ENCODE data around the gene DICER1.

The DICER1 gene

DNA sequence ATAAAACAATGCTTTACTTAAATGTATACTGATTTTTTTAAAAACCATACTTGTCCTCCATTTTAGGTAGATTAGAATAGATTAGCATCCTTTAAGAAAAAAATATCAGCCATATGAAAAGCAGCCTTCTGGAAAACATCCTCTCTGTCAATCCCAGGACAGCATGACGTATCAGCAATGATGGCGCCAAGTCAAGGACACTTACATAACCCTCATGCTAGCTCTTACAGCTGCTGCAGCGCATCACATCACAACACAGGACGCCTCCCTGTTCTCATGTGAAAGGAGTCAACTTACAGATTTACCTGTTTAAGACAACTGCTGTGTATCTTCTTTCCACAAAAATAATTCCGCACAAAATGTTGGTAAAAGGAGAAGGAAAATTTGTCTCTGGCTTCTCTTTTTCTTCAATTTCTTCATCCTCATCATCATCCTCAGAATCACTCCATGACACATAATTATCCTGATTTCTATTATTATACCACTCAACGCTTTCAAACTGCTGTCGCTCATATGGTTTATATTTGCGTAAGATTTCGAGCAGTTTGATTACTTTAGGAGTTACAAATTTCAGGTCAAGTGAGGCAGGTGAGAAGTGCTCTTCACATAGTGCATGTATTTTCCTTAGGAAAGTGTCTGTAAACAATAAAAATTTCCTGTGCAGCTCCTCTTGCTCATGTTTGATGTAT, 33.3 kb downstream of the DICER1 start:
- in situ Hi-C loops (cut with MboI; ENCODE audit: low pct_unique_long_range_greater_than_20kb, low sequenced_read_pairs, unreplicated experiment), result no loop called here
- TF ChIP-seq, protein P1, sequence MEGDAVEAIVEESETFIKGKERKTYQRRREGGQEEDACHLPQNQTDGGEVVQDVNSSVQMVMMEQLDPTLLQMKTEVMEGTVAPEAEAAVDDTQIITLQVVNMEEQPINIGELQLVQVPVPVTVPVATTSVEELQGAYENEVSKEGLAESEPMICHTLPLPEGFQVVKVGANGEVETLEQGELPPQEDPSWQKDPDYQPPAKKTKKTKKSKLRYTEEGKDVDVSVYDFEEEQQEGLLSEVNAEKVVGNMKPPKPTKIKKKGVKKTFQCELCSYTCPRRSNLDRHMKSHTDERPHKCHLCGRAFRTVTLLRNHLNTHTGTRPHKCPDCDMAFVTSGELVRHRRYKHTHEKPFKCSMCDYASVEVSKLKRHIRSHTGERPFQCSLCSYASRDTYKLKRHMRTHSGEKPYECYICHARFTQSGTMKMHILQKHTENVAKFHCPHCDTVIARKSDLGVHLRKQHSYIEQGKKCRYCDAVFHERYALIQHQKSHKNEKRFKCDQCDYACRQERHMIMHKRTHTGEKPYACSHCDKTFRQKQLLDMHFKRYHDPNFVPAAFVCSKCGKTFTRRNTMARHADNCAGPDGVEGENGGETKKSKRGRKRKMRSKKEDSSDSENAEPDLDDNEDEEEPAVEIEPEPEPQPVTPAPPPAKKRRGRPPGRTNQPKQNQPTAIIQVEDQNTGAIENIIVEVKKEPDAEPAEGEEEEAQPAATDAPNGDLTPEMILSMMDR (IDR thresholded peaks at IDR 0.05; ENCODE audit: extremely low read depth, insufficient read depth, missing control alignments), result no peak
- no peak for DNase-seq (ENCODE audit: low spot score)

DNA sequence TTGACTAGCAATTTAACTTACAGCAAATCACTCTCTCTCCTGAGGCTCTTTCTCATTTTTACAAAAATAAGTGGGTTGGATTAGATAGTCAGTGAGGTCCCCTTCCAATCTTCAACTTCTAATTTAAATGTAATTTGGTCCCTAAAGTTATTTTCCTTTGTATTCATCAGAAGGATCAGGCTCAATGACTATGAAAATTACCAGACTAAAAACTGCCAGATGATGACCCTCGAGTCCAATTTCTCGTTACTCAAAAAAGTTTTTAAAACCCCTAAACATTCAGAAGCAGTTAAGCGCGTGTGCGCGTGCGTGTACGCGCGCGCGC, 34.7 kb downstream of the DICER1 start:
- TF ChIP-seq, protein P1 (IDR thresholded peaks at IDR 0.05; ENCODE audit: extremely low read depth, insufficient read depth, missing control alignments), result no peak
- no peak for DNase-seq (ENCODE audit: low spot score)
- in situ Hi-C loops (cut with MboI; ENCODE audit: low pct_unique_long_range_greater_than_20kb, low sequenced_read_pairs, unreplicated experiment), result no loop called here

DNA sequence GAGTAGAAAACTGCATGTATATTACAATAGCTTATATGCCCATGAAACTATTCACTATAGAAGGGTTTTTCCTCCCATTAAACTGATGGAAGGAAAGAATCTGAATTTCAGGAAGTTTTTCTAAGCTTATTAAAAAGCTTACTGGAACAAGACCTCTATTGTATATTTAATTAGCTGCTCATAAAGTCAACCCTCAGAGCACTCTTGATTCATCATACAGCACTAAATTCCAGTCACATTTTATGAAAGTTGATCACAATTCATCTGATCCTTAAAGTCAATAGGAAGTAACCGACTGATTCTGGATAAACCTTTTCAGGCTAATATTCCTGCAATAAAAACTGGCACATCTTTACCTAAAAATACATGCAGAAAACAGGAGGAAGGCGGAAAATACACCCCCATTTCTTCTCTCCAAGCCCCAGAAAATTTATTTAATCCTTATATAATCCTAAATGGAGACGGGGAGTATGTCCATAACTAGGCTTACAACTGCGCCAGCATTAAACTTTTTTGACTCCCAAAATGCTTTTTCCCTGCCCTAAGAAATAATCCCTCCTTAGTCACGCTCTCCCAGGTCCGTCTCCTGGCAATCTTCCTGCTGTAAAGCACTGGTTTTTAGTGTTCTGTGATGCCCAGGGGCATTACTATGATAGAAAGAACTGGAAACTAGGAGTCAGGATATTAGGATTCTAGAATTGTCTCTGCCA, 35.3 kb downstream of the DICER1 start:
- TF ChIP-seq, protein P1 (IDR thresholded peaks at IDR 0.05; ENCODE audit: extremely low read depth, insufficient read depth, missing control alignments), result no peak
- DNase-seq (ENCODE audit: low spot score), result no peak
- in situ Hi-C loops (cut with MboI; ENCODE audit: low pct_unique_long_range_greater_than_20kb, low sequenced_read_pairs, unreplicated experiment), result no loop called here

DNA sequence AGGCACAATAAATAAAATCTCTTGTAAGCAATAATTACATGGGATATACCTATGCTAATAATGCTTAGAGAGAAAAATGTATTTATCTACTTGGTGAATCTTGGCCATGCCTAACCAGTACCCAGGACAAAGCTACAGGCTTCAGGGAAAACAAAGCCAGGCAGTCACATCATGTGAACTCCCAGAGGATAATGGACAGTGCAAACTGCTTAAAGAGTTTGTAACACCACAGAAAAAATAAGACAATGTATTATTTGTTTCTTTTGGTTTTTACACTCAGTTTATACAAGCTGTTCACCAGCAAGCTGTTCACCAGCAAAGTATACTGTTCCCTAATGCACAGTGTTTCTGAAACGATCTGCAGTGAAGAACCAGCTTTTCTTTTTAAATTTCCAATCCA, 38.0 kb downstream of the DICER1 start:
- TF ChIP-seq, protein P1 (IDR thresholded peaks at IDR 0.05; ENCODE audit: extremely low read depth, insufficient read depth, missing control alignments), result no peak
- no peak for DNase-seq (ENCODE audit: low spot score)
- in situ Hi-C loops (cut with MboI; ENCODE audit: low pct_unique_long_range_greater_than_20kb, low sequenced_read_pairs, unreplicated experiment), result no loop called here

DNA sequence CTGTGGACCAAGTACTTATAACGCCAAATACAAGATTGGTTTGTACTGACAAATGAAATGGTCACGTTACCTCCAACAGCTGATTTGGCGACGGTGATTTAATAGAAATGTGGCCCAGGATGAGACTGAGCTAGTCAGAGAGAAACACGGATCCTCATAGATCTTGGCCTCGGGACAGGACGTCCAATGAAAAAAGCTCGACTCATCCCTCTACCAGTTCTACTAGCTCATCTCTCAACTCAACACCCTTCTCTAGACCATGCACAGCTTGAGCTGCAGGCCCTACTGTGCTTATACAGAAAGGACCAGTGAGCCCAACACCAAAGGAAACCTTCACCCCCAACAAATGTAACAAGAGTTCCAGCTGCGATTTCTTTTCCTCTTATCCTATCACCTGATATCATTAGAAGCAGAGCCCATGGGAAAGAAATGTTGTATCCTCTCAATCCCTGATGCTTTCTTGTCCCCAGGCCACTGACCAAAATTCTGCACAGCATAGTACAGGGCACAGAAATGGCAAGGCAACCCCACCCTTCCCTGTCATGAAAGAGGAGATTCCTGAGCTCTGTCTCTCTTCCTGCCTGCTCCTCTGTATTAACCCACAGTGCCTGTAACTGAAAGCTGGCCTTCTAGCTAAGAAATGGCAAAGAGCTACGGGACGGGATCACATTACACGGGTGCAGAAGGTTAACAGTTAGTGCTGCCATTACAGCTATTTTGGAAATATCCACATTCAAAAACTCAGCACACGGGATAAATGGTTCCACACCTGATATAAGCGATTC, 39.2 kb downstream of the DICER1 start:
- TF ChIP-seq, protein P1 (IDR thresholded peaks at IDR 0.05; ENCODE audit: extremely low read depth, insufficient read depth, missing control alignments), result no peak
- in situ Hi-C loops (cut with MboI; ENCODE audit: low pct_unique_long_range_greater_than_20kb, low sequenced_read_pairs, unreplicated experiment), result no loop called here
- no peak for DNase-seq (ENCODE audit: low spot score)

DNA sequence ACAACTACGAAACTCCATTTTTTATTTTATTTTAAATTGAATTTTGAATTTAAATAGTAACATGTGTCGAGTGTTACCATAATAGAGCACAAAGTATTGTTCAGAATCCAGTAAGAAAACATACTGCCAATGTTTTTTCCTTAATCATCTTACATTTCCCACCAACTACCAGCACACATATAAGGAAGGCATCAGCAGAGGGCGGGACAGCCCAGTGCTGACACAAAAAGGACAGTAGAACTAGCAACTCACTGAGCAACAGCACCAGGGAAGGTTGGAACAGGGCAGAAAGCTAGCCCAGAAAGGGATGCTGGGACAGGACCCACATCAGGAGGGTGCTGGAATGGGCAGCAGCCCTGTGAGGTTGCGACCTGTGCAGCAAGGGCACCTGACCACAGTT, 43.9 kb downstream of the DICER1 start:
- TF ChIP-seq, protein P1 (IDR thresholded peaks at IDR 0.05; ENCODE audit: extremely low read depth, insufficient read depth, missing control alignments), result no peak
- in situ Hi-C loops (cut with MboI; ENCODE audit: low pct_unique_long_range_greater_than_20kb, low sequenced_read_pairs, unreplicated experiment), result no loop called here

More for the DNA sequence above, 43.9 kb downstream of the DICER1 start:
- DNase-seq (ENCODE audit: low spot score), result no peak
